Measurements from ENCODE around the gene SPPL2C.
A peak's percentile ranks its signal among the peaks of the same experiment; 100 is the strongest.

Gene SPPL2C

DNA sequence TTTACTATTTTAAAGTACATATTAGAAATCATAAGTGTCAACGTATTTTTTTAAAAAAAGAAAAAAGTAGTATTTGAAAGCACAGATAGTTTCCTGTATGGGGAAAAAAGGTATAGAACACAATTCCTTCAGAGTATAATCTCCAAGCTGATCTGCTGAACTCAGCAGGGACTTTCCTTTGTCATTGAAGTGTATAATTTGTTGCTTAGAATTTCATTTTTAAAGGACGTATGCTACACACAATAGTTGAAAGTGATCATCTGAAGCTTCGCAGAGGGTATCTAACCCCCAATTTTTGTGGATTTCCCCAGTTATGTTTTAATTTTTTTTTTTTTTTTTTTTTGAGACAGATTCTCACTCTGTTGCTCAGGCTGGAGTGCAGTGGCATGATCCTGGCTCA lies 29.5 kb downstream of the SPPL2C start:
- no peak overlapping the region for H3K27ac Mint-ChIP-seq (ENCODE audit: low read depth)
- no peak for ATAC-seq (replicated peaks; ENCODE audit: extremely low read depth, poor library complexity, severe bottlenecking)
- no peak overlapping the region for H3K4me3 Mint-ChIP-seq
- H3K4me1 Mint-ChIP-seq = no peaks in the 10 kb centered on the region
- DNase-seq (ENCODE audit: low spot score in 2 of 2) = no peak
- H3K27me3 Mint-ChIP-seq = peaks cover 11% of the 10 kb centered on the region
- peaks cover 5% of the 10 kb centered on the region for H3K9me3 Mint-ChIP-seq
- H3K36me3 Mint-ChIP-seq (ENCODE audit: insufficient read depth) = no peaks in the 10 kb centered on the region

- Mint-ChIP-seq H3K4me3 (no peak overlapping the region), H3K9me3 (peaks cover 5% of the 10 kb centered on the region), H3K27me3 (peaks cover 18% of the 10 kb centered on the region), H3K4me1 (no peaks in the 10 kb centered on the region), H3K27ac (ENCODE audit: low read depth) (no peak overlapping the region), H3K36me3 (ENCODE audit: insufficient read depth) (no peaks in the 10 kb centered on the region)
- DNase-seq (ENCODE audit: low spot score in 2 of 2) (no peak), ATAC-seq (replicated peaks; ENCODE audit: extremely low read depth, poor library complexity, severe bottlenecking) (no peak)
These were observed 31.9 kb downstream of the SPPL2C start for GRCh38 chr17:45876539-45876938.

GRCh38 chr17:45877467-45877866 lies 32.8 kb downstream of the SPPL2C start:
- H3K4me3 Mint-ChIP-seq = no peak overlapping the region
- no peak overlapping the region for H3K27ac Mint-ChIP-seq (ENCODE audit: low read depth)
- H3K4me1 Mint-ChIP-seq = no peaks in the 10 kb centered on the region
- H3K9me3 Mint-ChIP-seq = peaks cover 5% of the 10 kb centered on the region
- no peaks in the 10 kb centered on the region for H3K36me3 Mint-ChIP-seq (ENCODE audit: insufficient read depth)
- H3K27me3 Mint-ChIP-seq = peaks cover 21% of the 10 kb centered on the region
- no peak for ATAC-seq (replicated peaks; ENCODE audit: extremely low read depth, poor library complexity, severe bottlenecking)
- DNase-seq (ENCODE audit: low spot score in 2 of 2) = no peak

GRCh38 chr17:45883063-45883462 lies 38.4 kb downstream of the SPPL2C start:
- Mint-ChIP-seq H3K9me3 (peaks cover 11% of the 10 kb centered on the region), H3K4me3 (no peak overlapping the region), H3K27me3 (peaks cover 33% of the 10 kb centered on the region), H3K4me1 (no peaks in the 10 kb centered on the region), H3K27ac (ENCODE audit: low read depth) (no peak overlapping the region), H3K36me3 (ENCODE audit: insufficient read depth) (no peaks in the 10 kb centered on the region)
- ATAC-seq (replicated peaks; ENCODE audit: extremely low read depth, poor library complexity, severe bottlenecking) (no peak), DNase-seq (ENCODE audit: low spot score in 2 of 2) (no peak)

- Mint-ChIP-seq H3K4me1 (no peaks in the 10 kb centered on the region), H3K36me3 (ENCODE audit: insufficient read depth) (no peaks in the 10 kb centered on the region), H3K27ac (ENCODE audit: low read depth) (no peak overlapping the region), H3K9me3 (peaks cover 11% of the 10 kb centered on the region), H3K4me3 (no peak overlapping the region), H3K27me3 (peaks cover 18% of the 10 kb centered on the region)
- ATAC-seq (replicated peaks; ENCODE audit: extremely low read depth, poor library complexity, severe bottlenecking) (no peak), DNase-seq (ENCODE audit: low spot score in 2 of 2) (no peak)
These were observed 42.2 kb downstream of the SPPL2C start for GRCh38 chr17:45886852-45887251.

- H3K9me3 Mint-ChIP-seq = peaks cover 11% of the 10 kb centered on the region
- DNase-seq (ENCODE audit: low spot score in 2 of 2) (no peak), ATAC-seq (replicated peaks; ENCODE audit: extremely low read depth, poor library complexity, severe bottlenecking) (no peak)
- H3K36me3 Mint-ChIP-seq (ENCODE audit: insufficient read depth) = no peaks in the 10 kb centered on the region
- no peak overlapping the region for H3K4me3 Mint-ChIP-seq
- no peaks in the 10 kb centered on the region for H3K4me1 Mint-ChIP-seq
- H3K27ac Mint-ChIP-seq (ENCODE audit: low read depth) = no peak overlapping the region
- peaks cover 3% of the 10 kb centered on the region for H3K27me3 Mint-ChIP-seq
These were observed 43.7 kb downstream of the SPPL2C start for GRCh38 chr17:45888392-45888791.

DNA sequence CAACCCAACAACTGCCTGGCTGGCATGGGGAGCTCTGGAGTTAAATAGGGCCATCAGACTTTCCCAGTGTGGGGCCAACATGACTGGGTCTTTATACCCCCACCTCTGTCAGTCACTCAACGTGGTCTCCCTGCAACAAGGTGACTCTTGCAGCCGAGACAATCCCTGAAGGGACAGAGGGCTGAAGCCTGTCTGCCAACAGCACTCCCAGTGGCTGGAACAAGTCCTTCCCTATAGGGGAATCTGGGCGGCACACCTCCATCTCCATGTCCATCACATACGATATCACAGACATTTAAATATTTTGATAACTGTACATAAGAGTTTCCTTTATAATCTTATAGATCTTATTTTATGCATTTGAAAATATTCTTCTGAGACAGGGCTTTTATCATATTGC lies 44.9 kb downstream of the SPPL2C start:
- no peak overlapping the region for H3K4me3 Mint-ChIP-seq
- no peak overlapping the region for H3K27ac Mint-ChIP-seq (ENCODE audit: low read depth)
- H3K36me3 Mint-ChIP-seq (ENCODE audit: insufficient read depth) = peaks cover 2% of the 10 kb centered on the region
- H3K9me3 Mint-ChIP-seq = peaks cover 8% of the 10 kb centered on the region
- ATAC-seq (replicated peaks; ENCODE audit: extremely low read depth, poor library complexity, severe bottlenecking) = no peak
- no peaks in the 10 kb centered on the region for H3K27me3 Mint-ChIP-seq
- no peak for DNase-seq (ENCODE audit: low spot score in 2 of 2)
- H3K4me1 Mint-ChIP-seq = no peaks in the 10 kb centered on the region

- H3K9me3 Mint-ChIP-seq = no peaks in the 10 kb centered on the region
- H3K36me3 Mint-ChIP-seq (ENCODE audit: insufficient read depth) = peaks cover 6% of the 10 kb centered on the region
- peak overlapping the region; percentile 83 for H3K4me3 Mint-ChIP-seq
- no peak for ATAC-seq (replicated peaks; ENCODE audit: extremely low read depth, poor library complexity, severe bottlenecking)
- peaks cover 6% of the 10 kb centered on the region for H3K4me1 Mint-ChIP-seq
- H3K27me3 Mint-ChIP-seq = peaks cover 20% of the 10 kb centered on the region
- no peak for DNase-seq (ENCODE audit: low spot score in 2 of 2)
- H3K27ac Mint-ChIP-seq (ENCODE audit: low read depth) = peak overlapping the region; percentile 25
These were observed 49.0 kb downstream of the SPPL2C start for GRCh38 chr17:45893725-45894021.

DNA sequence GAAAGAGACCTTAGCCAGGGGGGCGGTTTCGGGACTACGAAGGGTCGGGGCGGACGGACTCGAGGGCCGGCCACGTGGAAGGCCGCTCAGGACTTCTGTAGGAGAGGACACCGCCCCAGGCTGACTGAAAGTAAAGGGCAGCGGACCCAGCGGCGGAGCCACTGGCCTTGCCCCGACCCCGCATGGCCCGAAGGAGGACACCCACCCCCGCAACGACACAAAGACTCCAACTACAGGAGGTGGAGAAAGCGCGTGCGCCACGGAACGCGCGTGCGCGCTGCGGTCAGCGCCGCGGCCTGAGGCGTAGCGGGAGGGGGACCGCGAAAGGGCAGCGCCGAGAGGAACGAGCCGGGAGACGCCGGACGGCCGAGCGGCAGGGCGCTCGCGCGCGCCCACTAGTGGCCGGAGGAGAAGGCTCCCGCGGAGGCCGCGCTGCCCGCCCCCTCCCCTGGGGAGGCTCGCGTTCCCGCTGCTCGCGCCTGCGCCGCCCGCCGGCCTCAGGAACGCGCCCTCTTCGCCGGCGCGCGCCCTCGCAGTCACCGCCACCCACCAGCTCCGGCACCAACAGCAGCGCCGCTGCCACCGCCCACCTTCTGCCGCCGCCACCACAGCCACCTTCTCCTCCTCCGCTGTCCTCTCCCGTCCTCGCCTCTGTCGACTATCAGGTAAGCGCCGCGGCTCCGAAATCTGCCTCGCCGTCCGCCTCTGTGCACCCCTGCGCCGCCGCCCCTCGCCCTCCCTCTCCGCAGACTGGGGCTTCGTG lies 49.5 kb downstream of the SPPL2C start, which contains the start of gene MAPT:
Gene MAPT (plus strand): TSS at position 533 of the 763 bp plus-strand sequence. CDS start 67,784 bp downstream, outside the sequence.
- Mint-ChIP-seq H3K27me3 (peaks cover 24% of the 10 kb centered on the region), H3K4me3 (peak within 1 kb of the TSS; percentile 83), H3K9me3 (no peaks in the 10 kb centered on the region), H3K36me3 (ENCODE audit: insufficient read depth) (peaks cover 6% of the 10 kb centered on the region), H3K27ac (ENCODE audit: low read depth) (peak within 1 kb of the TSS; percentile 25), H3K4me1 (peaks cover 6% of the 10 kb centered on the region)
- ATAC-seq (replicated peaks; ENCODE audit: extremely low read depth, poor library complexity, severe bottlenecking) = peak; percentile 78
- DNase-seq (ENCODE audit: low spot score in 2 of 2) = peak; percentile 65 to 66

DNA sequence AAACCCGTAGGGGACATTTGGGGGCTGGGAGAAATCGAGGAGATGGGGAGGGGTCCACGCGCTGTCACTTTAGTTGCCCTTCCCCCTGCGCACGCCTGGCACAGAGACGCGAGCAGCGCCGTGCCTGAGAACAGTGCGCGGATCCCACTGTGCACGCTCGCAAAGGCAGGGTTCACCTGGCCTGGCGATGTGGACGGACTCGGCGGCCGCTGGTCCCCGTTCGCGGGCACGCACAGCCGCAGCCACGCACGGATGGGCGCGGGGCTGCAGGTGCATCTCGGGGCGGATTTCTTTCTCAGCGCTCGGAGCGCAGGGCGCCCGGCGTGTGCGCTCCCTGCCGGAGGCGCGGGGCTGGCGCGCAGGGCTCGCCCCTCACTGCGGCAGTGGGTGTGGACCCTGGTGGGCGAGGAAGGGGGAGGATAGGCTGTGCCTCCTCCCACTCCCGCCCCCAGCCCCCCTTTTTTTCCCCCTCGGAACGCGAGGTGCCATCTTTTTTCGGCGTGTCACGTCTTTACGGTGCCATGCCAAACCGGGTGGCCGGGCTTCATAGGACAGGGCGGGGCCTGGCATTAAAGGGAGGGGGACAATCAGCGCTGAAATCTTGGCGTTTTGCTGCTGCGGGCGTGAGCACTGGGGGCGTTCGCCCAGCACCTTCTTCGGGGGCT lies 50.8 kb downstream of the SPPL2C start:
- H3K4me1 Mint-ChIP-seq = peaks cover 6% of the 10 kb centered on the region
- H3K36me3 Mint-ChIP-seq (ENCODE audit: insufficient read depth) = peaks cover 6% of the 10 kb centered on the region
- peak overlapping the region; percentile 83 for H3K4me3 Mint-ChIP-seq
- ATAC-seq (replicated peaks; ENCODE audit: extremely low read depth, poor library complexity, severe bottlenecking) = no peak
- H3K9me3 Mint-ChIP-seq = no peaks in the 10 kb centered on the region
- DNase-seq (ENCODE audit: low spot score in 2 of 2) = no peak
- H3K27ac Mint-ChIP-seq (ENCODE audit: low read depth) = no peak overlapping the region
- peaks cover 36% of the 10 kb centered on the region for H3K27me3 Mint-ChIP-seq

GRCh38 chr17:45895969-45896785 lies 51.5 kb downstream of the SPPL2C start:
- Mint-ChIP-seq H3K4me1 (peaks cover 6% of the 10 kb centered on the region), H3K27me3 (peaks cover 44% of the 10 kb centered on the region), H3K4me3 (peak overlapping the region; percentile 83), H3K36me3 (ENCODE audit: insufficient read depth) (peaks cover 6% of the 10 kb centered on the region), H3K9me3 (no peaks in the 10 kb centered on the region), H3K27ac (ENCODE audit: low read depth) (no peak overlapping the region)
- no peak for DNase-seq (ENCODE audit: low spot score in 2 of 2)
- ATAC-seq (replicated peaks; ENCODE audit: extremely low read depth, poor library complexity, severe bottlenecking) = no peak
